Nephron (organoid): ENCODE data around the gene ALPP.

Experiments used
- H3K27ac Mint-ChIP-seq, 3 experiments: 2 replicates each; pipeline ENCODE4 v1.8.0; 2020; ENCODE audit warnings: mixed read lengths in 3 of 3, mild to moderate bottlenecking in 2 of 3, moderate library complexity in 1 of 3
- H3K27me3 Mint-ChIP-seq: 2 replicates; pipeline ENCODE4 v1.8.0; 2021; ENCODE audit warnings: low read depth, mild to moderate bottlenecking, moderate library complexity, mixed read lengths
- H3K36me3 Mint-ChIP-seq: 2 replicates; pipeline ENCODE4 v1.8.0; 2020; ENCODE audit warnings: low read depth, mixed read lengths
- H3K4me1 Mint-ChIP-seq: 2 replicates; pipeline ENCODE4 v1.8.0; 2020; ENCODE audit warnings: mixed read lengths
- H3K4me3 Mint-ChIP-seq, 3 experiments: 2 replicates each; pipeline ENCODE4 v1.8.0; 2020; ENCODE audit warnings: mild to moderate bottlenecking in 3 of 3, mixed read lengths in 3 of 3, moderate library complexity in 2 of 3
- H3K9me3 Mint-ChIP-seq: 2 replicates; pipeline ENCODE4 v1.8.0; 2020; ENCODE audit warnings: mixed read lengths
- CTCF ChIP-seq, 3 experiments: fragments of 200-600 bp; sonication (generic); IDR thresholded peaks; one replicate each; pipeline ENCODE4 v1.5.0; 2021; ENCODE audit warnings: antibody characterized with exemption in 3 of 3; ENCODE audit not compliant: unreplicated experiment in 3 of 3

Gene ALPP

GRCh38 chr2:232417489-232417888 lies 38.9 kb downstream of the ALPP start:
- H3K4me1 Mint-ChIP-seq, result peaks cover 10% of the 10 kb centered on the region
- no peak overlapping the region for H3K4me3 Mint-ChIP-seq
- peaks cover 95% of the 10 kb centered on the region for H3K27me3 Mint-ChIP-seq
- no peak for TF ChIP-seq CTCF (IDR thresholded peaks at IDR 0.05; ENCODE audit: unreplicated experiment in 3 of 3)
- peaks cover 4% of the 10 kb centered on the region for H3K36me3 Mint-ChIP-seq
- H3K27ac Mint-ChIP-seq, result no peak overlapping the region
- H3K9me3 Mint-ChIP-seq, result peaks cover 8% of the 10 kb centered on the region

GRCh38 chr2:232418056-232418455 lies 39.5 kb downstream of the ALPP start:
- H3K4me1 Mint-ChIP-seq, result peaks cover 10% of the 10 kb centered on the region
- peaks cover 95% of the 10 kb centered on the region for H3K27me3 Mint-ChIP-seq
- peak overlapping the region; percentile 66 to 79 (median 71) for H3K4me3 Mint-ChIP-seq
- TF ChIP-seq CTCF (IDR thresholded peaks at IDR 0.05; ENCODE audit: unreplicated experiment in 3 of 3), result no peak
- H3K36me3 Mint-ChIP-seq, result peaks cover 8% of the 10 kb centered on the region
- no peak overlapping the region for H3K27ac Mint-ChIP-seq
- H3K9me3 Mint-ChIP-seq, result peaks cover 13% of the 10 kb centered on the region

- peaks cover 10% of the 10 kb centered on the region for H3K4me1 Mint-ChIP-seq
- peaks cover 95% of the 10 kb centered on the region for H3K27me3 Mint-ChIP-seq
- peaks cover 18% of the 10 kb centered on the region for H3K9me3 Mint-ChIP-seq
- H3K4me3 Mint-ChIP-seq, result peak overlapping the region; percentile 69 to 79 (median 71)
- H3K36me3 Mint-ChIP-seq, result peaks cover 8% of the 10 kb centered on the region
- no peak overlapping the region for H3K27ac Mint-ChIP-seq
- TF ChIP-seq CTCF (IDR thresholded peaks at IDR 0.05; ENCODE audit: unreplicated experiment in 3 of 3), result no peak
Measured at GRCh38 chr2:232418466-232419244, 40.1 kb downstream of the ALPP start.

- H3K4me1 Mint-ChIP-seq, result peaks cover 10% of the 10 kb centered on the region
- TF ChIP-seq CTCF (IDR thresholded peaks at IDR 0.05; ENCODE audit: unreplicated experiment in 3 of 3), result no peak
- peaks cover 8% of the 10 kb centered on the region for H3K36me3 Mint-ChIP-seq
- H3K4me3 Mint-ChIP-seq, result peak overlapping the region; percentile 62 to 79 (median 69)
- peaks cover 95% of the 10 kb centered on the region for H3K27me3 Mint-ChIP-seq
- H3K9me3 Mint-ChIP-seq, result peaks cover 23% of the 10 kb centered on the region
- no peak overlapping the region for H3K27ac Mint-ChIP-seq
Measured at GRCh38 chr2:232419245-232420072, 40.9 kb downstream of the ALPP start.

GRCh38 chr2:232420073-232420454 lies 41.5 kb downstream of the ALPP start:
- TF ChIP-seq CTCF (IDR thresholded peaks at IDR 0.05; ENCODE audit: unreplicated experiment in 3 of 3), result no peak
- Mint-ChIP-seq H3K4me3 (peak overlapping the region in 2 of 3 experiments; percentile 23 to 40), H3K4me1 (peaks cover 10% of the 10 kb centered on the region), H3K27me3 (peaks cover 95% of the 10 kb centered on the region), H3K36me3 (peaks cover 8% of the 10 kb centered on the region), H3K9me3 (peaks cover 23% of the 10 kb centered on the region), H3K27ac (no peak overlapping the region)
